ENCODE results near the gene CCDC74B. TPM values are rescaled to one million over a fixed set of nuclear protein-coding genes. Genes with fewer than 3 reads are reported as not detected.
"Not testable (repeated sequence)": the region's sequence is repeated elsewhere in the genome, so short reads cannot be mapped to it uniquely, and the experiment has no call there.

Gene CCDC74B
- polyA plus RNA-seq, 1 donor = 14.4 TPM

DNA sequence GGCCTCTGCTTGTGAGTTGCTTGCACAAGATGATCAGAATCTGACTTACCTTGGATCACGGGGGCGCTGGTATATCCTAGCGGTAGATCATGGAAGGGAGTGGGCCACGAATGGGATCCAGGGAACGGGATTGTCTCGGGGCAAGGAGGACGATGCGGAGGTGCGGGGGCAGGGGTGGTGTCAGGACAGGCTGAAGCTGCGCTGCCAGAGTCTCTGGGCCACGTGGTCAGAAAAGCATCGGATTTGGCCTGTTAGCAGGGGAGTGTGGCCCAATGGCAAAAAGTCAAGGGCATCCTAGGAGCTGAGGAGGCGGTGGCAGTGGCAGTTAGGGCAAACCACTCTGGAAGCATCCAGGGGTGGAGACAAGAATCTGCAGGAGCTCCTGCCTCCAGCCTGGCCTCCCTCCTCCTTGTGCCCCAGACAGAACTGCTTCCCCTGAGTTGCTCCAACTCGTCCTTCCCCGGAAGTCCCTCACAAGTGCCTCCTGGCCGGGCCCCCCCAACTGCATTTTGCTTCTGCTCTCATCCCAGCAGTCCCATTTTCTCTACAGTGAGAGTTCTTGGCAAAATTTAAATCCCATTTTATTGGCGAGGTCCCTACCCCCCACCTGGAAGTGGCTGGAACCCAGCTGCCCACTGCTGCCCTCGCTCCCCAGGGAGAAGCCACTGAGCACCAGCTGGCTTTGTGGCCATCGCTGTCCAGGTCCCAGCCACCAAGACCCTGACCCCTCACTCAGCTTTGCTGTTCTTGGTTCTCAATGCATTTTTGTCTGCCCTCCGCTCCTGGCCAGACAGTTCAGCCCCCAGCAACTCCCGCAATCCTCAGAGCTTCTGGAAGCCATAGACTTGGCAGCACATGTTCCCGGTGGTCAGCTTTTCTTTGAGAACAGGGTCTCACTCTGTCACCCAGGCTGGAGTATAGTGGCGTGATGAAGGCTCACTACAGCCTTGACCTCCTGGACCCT, 5.6 kb upstream of the CCDC74B start:
- no peak for DNase-seq

DNA sequence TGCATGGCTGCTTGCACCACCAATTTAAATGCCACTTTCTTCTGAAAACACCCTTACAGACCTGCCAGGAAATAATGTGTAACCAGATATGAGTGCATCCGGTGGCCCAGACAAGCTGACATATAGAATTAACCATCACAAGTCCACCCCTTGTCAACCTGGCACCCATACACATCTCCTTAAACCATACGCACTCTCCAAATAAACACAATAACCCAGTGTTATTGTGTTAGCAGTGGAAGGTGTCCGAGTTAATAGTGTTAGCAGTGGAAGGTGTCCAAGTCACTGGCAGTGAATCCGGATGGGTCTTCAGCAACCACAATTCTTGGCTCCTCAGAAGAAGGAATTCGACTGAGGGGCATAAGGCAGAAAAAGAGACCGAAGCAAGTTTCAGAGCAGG, 3.6 kb upstream of the CCDC74B start:
- not testable (repeated sequence) for DNase-seq

DNA sequence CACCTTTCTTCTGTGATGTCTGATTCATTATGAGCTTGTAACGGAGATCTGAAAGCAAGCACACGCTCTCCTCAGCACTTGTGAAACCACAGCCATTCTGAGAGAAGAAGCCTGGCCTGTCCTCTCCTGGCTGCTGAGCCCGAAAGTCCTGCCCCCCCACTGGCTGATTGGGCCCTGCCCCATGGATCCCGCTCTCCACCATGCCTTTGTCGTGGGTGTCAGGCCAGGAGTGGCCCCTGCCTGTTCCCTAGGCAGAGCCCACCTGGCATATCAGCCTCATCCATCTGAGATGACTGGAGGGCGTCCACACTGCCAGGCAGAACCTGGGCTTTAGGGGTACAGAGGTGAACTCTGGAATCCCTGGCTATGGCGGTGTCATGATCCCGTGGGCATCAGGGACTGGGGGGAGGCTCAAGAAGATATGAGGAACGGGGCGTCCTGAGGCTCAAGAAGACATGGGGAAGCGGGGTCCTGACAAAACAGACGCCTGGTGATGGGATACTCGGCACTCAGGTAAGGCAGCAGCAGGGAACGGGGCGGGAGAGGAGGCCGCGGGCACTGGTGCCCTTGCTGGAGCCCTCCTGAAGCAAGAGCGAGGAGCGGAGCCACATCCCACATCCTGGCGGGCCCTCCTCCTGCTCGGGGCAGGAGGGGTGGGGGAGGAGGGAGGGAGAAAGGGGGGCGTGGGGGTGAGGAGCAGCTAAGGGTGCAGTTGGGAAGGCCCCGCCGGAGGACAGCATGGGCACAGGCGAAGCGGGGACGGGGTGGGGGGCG, 1.5 kb downstream of the CCDC74B start:
- not testable (repeated sequence) for DNase-seq

DNA sequence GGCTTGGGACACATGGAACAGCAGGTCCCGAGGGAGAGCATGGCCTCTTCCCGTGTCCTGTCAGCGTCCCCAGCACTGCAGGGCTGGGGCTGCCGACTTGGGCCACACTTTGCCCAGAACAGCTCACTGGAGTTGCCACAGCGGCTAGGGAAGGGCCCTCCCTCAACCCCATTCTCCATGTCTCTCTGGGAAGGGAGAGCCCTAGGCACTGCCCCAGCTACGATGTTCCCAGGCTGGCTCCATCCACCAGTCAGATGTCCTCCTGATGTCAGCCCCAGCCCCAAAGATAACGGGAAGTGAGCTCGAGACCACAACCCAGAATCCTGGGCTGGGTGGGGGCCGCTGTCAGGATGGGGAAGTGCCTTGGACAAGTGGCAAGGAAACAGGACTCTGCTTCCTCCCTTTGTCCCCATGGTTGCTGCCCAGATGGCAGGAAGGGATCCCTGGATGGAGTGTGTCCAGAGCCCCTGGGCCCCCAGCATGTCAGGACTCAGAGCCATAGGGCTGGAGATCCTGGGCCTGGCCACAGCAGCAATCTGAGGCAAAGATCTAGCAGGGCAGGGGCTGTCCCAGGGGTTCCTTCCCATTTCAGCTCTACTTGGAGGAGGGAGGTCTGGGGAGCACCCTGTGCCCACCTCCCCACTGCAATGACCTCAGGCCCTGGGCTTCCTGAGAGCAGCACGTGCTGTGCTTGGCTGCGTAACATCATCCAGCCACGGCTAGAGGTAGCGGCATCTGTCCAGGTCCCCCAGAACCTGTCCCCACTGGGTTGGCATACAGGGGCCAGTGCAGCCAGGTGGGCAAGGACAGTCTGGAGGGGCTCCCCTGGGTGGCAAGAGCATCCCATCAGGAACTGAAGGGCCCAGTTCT, 2.3 kb downstream of the CCDC74B start:
- not testable (repeated sequence) for DNase-seq

DNA sequence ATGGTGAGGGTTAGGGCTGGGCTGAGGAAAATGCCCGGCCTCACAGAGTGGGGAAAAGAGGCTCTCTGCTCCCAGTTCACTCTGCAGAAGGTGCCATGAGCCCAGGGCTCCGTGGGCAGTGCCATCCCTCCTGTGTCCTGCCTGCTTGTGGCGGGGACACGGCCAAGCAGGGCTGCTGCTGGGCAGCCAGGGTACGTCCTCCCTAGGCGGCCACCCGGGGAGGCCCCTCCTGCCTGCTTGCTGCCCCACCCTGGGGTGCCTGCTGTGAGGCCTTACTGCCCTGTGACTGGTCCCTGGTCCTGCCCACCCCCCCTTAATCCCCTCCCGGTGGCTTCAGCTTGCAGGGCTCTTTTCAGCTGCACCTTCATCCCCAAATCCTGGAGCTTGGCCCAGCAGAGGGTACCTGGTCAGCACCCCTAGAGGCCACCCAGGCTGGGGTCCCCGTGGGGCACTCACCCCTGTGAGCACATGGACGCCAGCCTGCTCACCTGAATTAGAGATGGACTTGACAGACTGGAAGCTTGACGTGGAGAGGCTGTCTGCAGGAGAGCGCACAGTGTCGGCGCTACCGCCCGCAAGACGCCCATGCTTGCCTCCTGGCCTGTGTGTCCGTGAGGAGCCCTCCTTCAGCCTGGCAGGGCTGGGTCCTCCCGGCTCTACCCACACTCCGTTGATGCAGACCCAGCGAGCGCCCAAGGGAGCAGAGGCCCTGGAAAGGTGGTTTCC, 3.1 kb downstream of the CCDC74B start:
- DNase-seq = not testable (repeated sequence)

DNA sequence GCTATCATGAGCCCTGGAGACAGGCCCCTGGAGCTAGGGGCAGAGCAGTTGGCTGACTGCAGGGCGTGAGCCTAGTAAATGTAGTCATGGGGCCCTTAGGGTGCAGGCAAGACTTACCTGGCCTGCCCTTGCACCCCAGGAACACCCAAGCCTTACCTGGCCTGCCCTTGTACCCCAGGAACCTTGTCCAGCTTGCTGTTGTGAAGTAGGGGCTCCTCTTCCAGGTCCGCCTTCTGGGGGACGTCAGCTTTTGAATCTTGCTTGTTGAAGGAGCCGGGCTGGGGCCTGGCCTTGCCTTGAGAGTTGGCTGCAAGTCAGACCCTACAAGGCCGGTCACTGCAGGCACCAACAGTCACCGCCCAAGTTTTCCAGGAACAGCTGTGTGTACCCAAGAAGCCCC, 3.9 kb downstream of the CCDC74B start:
- not testable (repeated sequence) for DNase-seq

DNA sequence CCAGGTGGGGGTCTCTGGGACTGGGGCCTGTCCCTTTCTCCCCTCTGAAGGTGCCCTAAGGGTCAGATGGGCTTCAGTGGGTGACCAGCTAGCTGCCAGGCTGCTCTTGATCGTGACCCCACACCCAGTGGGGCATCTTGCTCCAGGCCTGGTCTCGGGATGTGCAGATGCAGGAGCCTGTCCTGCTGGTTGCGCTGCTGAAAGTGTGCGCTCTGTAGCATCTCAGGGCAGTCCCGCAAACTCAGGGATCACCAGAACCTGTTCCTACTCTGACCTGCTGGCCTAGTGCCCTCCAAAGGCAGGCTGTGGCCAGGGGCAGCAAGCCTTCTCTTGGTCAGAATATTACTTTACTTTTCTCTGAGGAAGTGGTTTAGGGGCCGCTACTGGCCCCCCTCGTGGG, 4.4 kb downstream of the CCDC74B start:
- not testable (repeated sequence) for DNase-seq

DNA sequence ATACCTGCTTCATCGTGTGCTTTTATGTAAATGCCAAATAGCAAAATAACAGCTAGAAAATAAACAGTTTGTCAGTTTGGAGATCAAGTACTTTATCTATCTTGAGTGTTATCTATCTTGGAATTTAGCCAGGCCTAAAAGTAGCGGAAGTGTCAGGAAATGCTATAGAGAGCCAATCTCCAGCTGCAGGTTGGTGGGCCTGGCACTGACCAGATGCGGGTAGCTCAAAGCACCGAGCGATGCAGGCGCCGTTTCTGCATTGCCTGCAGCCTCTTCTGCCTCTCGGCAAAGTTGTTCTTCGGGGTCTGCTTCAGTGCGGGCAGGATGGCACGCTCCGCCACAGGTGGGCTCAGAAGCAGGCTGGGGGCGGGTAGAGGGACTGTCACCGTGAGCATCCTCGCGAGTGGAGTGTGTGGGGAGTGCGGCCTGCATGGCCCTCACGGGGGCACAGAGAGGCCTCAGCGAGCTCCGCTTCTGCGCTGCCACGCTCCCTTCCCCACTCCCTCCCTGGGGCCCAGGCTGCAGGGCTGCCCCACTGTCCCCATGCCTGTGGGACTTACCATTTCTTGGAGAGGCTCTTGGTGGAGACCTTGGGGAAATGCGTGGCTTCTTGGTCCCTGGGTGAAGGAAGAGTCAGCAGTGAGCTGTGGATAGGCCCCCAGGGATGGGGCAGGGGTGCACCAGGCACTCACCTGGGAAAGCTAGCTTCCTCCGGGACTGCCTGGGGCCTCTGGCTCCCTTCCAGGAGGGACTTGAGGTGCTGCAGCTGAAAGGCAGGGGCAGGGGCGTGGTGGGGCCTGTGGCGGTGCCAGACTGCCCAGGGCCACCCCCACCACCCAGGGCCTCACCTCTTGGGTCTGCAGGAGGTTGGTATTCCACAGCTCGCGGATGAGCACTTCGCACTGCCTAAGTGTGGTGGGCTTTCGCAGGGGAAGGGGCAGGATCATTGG, 5.3 kb downstream of the CCDC74B start:
- DNase-seq = not testable (repeated sequence)

DNA sequence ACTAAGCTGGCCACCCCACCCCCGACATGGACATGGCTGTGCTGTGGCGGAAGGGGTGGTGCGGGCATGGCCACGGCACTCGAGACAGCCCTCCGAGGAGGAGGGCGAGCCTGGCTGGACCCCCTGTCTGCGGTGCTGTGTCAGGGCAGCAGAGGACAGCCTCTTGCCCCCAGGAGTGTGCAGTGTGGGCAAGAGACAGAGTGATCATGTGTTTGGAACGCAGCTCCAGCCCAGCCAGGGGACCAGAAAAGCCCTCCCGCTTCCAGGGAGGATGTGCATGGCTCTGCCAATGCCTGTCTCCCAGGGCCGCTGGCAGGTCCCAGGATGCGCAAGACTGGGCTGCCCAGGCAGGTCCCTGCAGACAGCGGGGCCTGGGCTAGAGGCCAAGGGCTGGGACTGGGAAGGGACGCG, 6.1 kb downstream of the CCDC74B start:
- not testable (repeated sequence) for DNase-seq

DNA sequence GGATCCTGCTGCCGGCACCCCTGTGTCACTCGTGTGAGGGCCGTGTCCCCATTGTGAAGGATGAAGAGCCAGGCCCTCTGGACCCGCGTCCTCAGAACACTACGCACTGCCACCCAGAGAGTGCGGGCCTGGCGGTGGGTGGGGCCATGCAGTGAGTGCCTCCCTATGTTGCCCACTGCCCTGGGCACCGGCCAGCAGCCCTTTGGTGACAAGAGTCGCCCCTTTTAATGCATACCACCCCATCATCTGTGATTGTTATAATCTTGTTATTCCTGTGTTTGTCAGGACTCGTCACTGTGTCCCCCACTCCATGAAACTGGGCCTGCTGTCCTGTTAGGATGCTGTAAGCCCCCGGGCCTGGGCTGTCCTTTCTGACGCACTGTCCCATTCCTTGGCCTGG, 6.6 kb downstream of the CCDC74B start:
- DNase-seq = not testable (repeated sequence)

DNA sequence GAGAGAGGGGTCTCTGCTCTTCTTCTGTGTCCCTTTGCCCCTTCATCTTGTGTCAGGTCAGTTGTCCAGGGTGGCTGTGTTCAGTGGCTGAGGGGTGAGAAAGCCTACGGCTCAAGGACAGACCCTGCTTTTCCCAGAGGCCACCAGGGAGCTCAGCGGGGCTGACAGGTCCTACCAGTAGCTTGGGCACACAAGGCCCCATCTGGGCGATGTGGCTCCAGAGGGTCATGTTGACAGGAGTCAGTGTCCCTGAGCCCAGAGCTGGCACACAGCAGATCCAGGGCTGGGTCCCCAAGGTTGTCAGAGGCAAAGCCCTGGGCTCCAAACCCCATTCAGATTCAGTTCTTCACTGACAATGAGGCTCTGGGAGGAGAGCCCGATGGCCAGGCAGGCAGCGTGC, 7.8 kb downstream of the CCDC74B start:
- DNase-seq = not testable (repeated sequence)

DNA sequence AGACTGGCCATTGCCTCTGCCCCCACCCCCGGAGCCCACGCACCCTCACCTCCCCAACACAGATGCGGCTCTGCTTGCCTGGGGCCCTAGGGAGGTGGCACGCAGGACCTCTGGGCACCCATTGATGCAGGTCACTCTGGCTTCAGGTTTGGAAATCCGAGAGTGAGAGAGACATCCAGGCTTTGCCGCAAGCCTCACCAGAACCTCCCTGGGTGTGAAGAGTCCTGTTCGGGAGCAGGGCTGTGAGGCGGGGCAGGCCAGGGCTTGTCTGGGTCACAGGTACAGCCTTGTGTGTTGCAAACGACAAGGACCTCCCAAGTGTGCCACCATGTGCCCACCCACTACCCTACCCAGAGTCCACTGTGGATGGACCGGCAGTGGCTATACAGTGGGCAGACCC, 8.4 kb downstream of the CCDC74B start:
- DNase-seq = not testable (repeated sequence)

DNA sequence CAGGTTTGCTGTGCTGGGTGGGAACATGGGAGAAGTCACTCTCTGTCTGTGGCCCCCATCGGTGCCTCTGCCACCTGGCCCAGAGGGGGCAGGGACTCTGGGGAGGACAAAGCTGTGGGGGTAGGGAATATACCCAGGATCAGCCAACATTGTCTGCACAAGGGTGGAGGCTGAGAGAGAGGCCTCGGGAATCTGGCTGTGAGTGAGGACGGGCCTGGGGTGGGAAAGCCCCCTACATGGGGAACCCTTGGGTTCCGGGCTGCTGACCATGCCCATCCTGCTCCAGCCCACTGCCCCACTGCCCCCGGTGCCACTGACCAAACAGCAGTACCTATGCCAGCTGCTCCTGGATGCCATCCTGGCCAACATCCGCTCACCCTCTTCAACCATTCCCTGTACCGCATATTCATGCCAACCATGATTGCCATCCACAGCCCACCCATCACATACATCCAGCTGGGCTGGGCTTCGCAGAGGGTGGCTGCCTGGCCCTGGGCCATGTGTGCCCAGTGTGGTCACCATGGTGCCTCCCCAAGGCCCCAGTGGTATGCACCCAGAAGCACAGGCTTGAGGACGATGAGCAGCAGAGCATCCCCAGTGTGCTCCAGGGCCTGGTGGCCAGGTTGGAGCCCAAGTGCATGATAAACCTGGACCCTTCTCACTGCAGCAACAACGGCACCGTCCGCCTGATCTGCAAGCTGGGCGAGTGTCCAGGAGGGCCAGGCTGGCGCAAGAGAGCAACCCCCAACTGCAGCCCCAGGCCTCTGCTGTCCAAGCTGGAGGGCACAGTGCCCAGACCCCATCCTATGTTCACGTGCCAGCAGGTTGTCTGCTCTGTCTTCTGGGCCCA, 9.0 kb downstream of the CCDC74B start:
- no peak for DNase-seq

DNA sequence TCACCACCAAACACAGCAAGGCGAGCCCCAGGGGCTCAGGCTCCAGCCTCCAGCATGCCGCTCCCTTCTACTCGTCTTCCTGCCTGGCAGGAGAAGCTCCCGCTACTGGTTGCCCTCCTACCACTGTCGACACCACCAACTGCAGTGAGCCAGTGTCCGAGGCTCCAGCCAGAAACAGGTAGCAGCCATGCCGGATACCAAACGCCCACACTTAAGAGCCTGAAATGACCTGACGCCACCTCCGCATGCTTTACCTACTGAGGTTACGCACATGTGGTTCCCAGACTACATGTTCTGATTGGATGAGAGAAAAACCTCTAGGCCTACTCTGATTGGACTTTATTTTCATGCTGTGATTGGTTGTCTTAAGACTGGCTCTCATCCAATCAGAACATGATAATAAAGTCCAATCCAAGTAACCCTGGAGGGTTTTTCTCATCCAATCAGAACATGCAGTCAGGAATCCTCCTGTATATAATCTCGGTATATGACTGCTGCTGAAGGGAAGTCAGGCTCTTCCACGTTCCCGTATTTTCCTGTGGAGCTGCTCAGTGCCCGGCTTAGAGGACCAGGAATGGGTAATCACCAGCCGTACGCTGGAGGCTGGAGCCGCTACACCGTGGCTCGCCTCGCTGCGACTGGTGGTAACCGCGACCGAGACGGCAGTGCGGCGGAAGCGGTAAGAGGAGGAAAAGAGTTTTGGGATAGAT, 15.6 kb downstream of the CCDC74B start, which contains the start of gene POTEF:
Gene POTEF, minus strand, starts transcription at position 103 of the 710 bp plus-strand sequence. CDS start 8,707 bp downstream, outside the sequence.
- not testable (repeated sequence) for DNase-seq

DNA sequence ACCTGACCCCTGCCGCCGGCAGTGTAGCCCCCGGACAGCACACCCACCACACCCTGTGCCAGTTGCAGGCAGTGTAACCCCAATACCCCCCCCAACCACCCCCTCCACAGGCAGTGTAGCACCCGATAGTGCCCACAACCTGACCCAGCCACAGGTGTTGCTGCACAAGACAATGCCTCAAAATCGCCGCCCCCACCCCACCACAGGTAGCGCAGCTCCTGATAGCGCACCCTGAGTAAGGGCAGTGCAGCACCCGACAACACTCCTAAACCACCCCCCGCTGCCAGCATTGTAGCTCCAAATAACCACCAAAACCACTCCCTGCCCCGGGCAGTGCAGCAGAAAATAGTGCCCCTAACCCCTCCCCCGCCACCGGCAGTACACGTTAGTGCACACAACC, 16.4 kb downstream of the CCDC74B start:
- not testable (repeated sequence) for DNase-seq

DNA sequence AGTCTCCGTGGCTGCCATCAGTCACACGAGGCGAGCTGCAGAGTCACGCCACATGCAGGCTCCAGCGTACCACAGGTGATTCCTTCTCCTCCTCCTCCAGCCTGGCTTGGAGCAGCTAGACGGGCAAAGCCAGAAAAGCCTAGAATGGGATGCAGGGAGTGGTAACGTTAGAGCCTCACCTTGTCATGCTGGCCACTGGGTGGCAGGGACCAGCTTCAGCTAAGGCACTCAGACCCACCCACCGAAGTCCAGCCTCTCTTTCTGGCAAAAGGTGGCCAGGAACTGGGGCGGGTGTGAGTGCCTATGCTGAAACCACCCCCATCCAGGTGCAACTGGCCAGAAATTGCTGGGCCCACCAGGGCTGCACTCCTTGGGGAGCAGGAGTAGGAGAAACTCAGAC, 17.2 kb downstream of the CCDC74B start:
- not testable (repeated sequence) for DNase-seq

DNA sequence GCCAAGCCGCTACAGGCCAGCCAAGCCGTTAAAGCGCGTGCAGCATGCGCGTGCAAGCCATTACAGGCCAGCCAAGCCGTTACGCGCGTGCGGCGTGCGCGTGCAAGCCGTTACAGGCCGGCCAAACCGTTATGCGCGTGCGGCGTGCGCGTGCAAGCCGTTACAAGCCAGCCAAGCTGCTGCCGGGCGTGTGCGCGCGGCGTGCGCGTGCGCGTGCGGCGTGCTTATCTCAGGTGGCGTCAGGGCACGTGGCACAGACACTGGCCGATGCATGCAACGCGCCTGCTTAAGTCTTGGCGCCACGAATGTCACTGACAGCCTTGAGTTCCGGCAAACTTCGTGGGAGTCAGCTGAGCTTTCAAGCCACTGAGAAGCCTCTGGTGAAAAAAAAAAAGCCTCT, 24.0 kb downstream of the CCDC74B start:
- not testable (repeated sequence) for DNase-seq

Data from left kidney (tissue), 2 donors.